SJCRH30 (cell line): ENCODE results near the gene CNIH3. TPM values are rescaled to one million over a fixed set of nuclear protein-coding genes. Genes with fewer than 3 reads are reported as not detected.
A peak's percentile ranks its signal among the peaks of the same experiment; 100 is the strongest.
"Not testable (repeated sequence)": the region's sequence is repeated elsewhere in the genome, so short reads cannot be mapped to it uniquely, and the experiment has no call there.

Experiments
- DNase-seq, 2 experiments: peaks; one replicate each; pipeline ENCODE4 v3.0.0-alpha.2; 2015 to 2020
- H3K27ac ChIP-seq: fragments of 250-450 bp; sonication (Bioruptor Pico); 2 replicates; pipeline ENCODE4 v1.5.1; 2020; ENCODE audit warnings: mild to moderate bottlenecking, moderate library complexity
- H3K27me3 ChIP-seq: fragments of 250-450 bp; sonication (Bioruptor Pico); 2 replicates; pipeline ENCODE4 v1.5.1; 2020; ENCODE audit warnings: mild to moderate bottlenecking, moderate library complexity
- H3K36me3 ChIP-seq: fragments of 250-450 bp; sonication (Bioruptor Pico); 2 replicates; pipeline ENCODE4 v1.5.1; 2020; ENCODE audit warnings: mild to moderate bottlenecking, moderate library complexity
- H3K4me1 ChIP-seq: fragments of 250-450 bp; sonication (Bioruptor Pico); 2 replicates; pipeline ENCODE4 v1.5.1; 2020; ENCODE audit warnings: mild to moderate bottlenecking, moderate library complexity
- H3K4me3 ChIP-seq: fragments of 250-450 bp; sonication (Bioruptor Pico); 2 replicates; pipeline ENCODE4 v1.5.1; 2020; ENCODE audit warnings: mild to moderate bottlenecking, moderate library complexity
- H3K9me3 ChIP-seq: fragments of 250-450 bp; sonication (Bioruptor Pico); replicated peaks from 2 replicates; pipeline ENCODE4 v1.5.1; 2020; ENCODE audit warnings: mild to moderate bottlenecking, moderate library complexity
- total RNA-seq: library from RNA; depleted of rRNA; stranded (reverse); fragments of >200 nt; shearing (Covaris generic); gene quantifications from 2 replicates; pipeline ENCODE4 v1.2.3, GENCODE V29; 2014

CNIH3 gene
- total RNA-seq, 1 experiment from 2014 or later: 0.49 TPM

DNA sequence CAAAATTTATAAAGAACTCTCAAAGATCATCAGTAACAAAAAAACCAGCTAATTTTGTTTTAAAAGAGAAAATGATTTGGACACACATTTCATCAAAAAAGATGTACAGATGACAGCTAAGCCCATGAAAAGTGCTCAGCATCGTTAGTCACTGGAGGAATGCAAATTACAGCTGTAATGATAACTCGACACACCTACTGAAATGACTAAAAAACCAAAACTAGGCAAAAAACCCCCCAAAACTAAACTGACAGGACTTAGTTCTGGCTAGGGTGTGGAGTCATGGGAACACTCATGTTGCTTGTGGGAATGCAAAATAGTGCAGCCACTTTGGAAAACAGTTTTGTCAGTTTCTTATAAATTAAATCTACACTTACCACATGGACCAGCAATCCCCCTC lies 59.5 kb downstream of the CNIH3 start:
- no peaks in the 10 kb centered on the region for H3K9me3 ChIP-seq
- H3K4me3 ChIP-seq: no peak overlapping the region
- no peak overlapping the region for H3K27ac ChIP-seq
- peaks cover 7% of the 10 kb centered on the region; the same call in 1 of the 2 replicates for H3K27me3 ChIP-seq
- DNase-seq: no peak
- H3K36me3 ChIP-seq: no peaks in the 10 kb centered on the region
- H3K4me1 ChIP-seq: no peaks in the 10 kb centered on the region

DNA sequence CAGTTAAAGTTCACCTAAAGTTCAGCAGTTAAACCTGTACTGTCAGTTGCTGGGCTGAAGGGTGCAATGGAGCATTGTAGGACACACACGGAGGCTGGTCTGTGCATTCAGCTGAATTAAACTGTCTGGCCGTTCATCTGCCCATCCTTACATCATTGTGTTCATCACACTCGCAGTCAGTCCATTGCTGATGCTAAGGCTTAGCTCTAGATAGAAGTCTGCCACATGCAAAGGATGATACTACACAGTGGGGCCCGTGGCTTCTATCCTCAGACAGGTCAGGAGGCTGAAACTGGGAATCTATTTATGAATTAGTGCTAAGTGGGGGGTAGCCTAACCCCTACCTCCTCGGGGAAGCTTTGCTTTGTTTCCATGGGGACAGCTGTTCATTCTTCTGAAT lies 60.4 kb downstream of the CNIH3 start:
- H3K27me3 ChIP-seq: peaks cover 10% of the 10 kb centered on the region; the same call in 1 of the 2 replicates
- no peaks in the 10 kb centered on the region for H3K4me1 ChIP-seq
- no peak overlapping the region for H3K4me3 ChIP-seq
- no peak for DNase-seq
- H3K9me3 ChIP-seq: no peaks in the 10 kb centered on the region
- no peak overlapping the region for H3K27ac ChIP-seq
- no peaks in the 10 kb centered on the region for H3K36me3 ChIP-seq

DNA sequence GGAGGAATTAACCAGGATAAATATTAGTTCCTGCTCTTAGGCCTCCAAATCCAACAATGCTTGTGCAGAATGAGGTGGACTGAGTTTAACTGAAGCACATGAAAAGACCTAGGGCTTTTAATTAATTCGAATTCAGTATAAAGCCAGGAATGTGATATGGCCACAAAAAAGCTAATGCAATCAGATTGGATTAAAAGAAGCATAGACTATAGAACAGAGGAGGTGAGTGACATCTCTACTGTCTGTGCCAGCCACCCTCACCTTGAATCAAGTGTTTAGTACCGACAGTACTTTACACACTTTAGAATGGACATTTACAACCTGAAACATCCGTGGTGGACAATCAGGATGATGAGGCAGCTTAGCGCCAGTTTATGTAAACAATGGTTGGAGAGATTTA lies 62.1 kb downstream of the CNIH3 start:
- Histone ChIP-seq H3K27me3 (peaks cover 10% of the 10 kb centered on the region; the same call in 1 of the 2 replicates), H3K4me3 (no peak overlapping the region), H3K9me3 (no peaks in the 10 kb centered on the region), H3K36me3 (no peaks in the 10 kb centered on the region), H3K27ac (no peak overlapping the region), H3K4me1 (no peaks in the 10 kb centered on the region)
- DNase-seq: no peak

DNA sequence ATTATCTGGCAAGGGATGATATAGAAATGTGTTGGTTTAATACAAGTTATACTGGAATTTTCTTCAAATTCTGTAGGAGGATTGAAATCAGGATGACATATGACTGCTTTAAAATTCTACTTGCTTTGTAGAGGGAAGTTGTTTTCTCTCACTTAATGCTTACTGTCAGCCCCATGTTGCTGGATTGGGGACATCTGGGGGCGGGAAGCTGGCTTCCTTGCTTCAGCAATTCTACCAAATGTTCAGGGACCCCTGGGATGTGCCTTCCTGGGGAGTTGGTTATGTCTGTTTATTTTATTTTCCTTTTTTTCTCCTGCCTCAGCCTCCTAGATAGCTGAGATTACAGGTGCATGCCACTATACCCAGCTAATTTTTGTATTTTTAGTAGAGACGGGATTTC lies 63.5 kb downstream of the CNIH3 start:
- H3K27ac ChIP-seq: no peak overlapping the region
- no peak overlapping the region for H3K4me3 ChIP-seq
- DNase-seq: no peak
- H3K9me3 ChIP-seq: no peaks in the 10 kb centered on the region
- H3K27me3 ChIP-seq: peaks cover 13% of the 10 kb centered on the region; the same call in 1 of the 2 replicates
- H3K4me1 ChIP-seq: no peaks in the 10 kb centered on the region
- H3K36me3 ChIP-seq: no peaks in the 10 kb centered on the region

DNA sequence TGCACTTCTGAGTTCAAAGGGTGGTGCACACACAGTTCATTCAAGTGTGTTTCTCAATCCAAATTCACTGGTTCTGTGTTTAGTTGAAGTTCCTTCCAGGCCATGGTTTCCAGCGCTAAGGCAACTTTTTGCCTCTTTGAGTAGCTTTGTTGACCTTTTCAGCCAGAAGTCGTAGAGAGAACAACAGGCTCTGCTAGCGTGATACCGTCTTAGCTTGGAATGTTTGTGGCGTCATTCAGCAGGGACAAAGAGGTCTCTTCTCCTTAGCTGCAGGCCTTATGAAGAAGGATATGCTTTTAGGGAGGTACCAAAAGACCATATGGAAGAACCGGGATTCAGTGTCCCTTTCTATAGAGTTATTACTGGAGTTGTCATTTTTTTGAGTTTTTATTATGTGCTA lies 65.7 kb downstream of the CNIH3 start:
- H3K27me3 ChIP-seq: 0 out of 2 replicates have a peak, but pooled peaks cover 11% of the 10 kb centered on the region
- DNase-seq: no peak
- H3K9me3 ChIP-seq: no peaks in the 10 kb centered on the region; the same call in 1 of the 2 replicates
- H3K4me1 ChIP-seq: no peaks in the 10 kb centered on the region
- no peak overlapping the region for H3K27ac ChIP-seq
- H3K4me3 ChIP-seq: no peak overlapping the region
- H3K36me3 ChIP-seq: no peaks in the 10 kb centered on the region

DNA sequence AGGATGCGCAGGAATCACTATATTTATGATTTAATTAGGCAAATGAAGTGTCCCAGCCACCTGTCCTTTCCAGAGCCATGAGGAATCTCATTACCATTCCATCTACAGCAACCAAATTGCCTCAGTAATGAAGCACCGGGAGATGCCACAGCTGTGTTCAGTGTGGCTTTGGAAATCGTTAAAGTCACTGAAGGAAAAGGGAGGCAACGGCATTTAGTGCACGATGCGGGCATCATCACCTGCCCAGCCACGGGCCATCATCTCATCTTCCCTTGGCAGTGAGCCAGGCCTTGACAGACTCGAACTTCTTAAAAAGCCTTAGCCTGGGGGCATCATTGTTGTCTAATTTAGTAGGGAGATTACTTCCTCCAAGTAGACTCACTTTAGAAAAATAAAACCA lies 67.8 kb downstream of the CNIH3 start:
- no peak overlapping the region for H3K27ac ChIP-seq
- H3K4me3 ChIP-seq: no peak overlapping the region
- H3K4me1 ChIP-seq: no peaks in the 10 kb centered on the region
- H3K9me3 ChIP-seq: no peaks in the 10 kb centered on the region; the same call in 1 of the 2 replicates
- peak in 1 of 2 experiments; percentile 45 for DNase-seq
- H3K36me3 ChIP-seq: no peaks in the 10 kb centered on the region
- H3K27me3 ChIP-seq: peaks cover 10% of the 10 kb centered on the region; the same call in 1 of the 2 replicates

DNA sequence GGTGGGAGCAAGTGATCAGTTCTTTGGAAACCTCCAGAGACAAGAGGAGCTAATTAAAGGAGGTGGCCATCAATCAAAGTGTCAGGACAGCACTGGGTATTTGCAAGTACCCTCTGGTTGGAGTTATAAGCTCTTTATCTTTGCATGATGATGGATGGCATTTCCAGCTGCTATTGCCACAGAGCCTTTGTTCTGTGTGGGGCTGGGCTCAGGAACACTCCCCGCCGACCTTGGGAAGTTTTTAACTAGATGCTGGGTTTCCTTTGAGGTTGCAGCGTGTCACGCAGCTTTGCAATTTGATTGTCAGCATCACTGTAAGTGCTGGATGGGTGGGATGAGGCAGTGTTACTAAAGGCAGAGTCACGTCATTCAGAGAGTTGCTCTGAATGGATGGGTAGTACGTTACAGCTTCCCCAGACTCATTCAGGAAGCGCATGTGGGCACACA lies 68.9 kb downstream of the CNIH3 start:
- no peak for DNase-seq
- no peak overlapping the region for H3K27ac ChIP-seq
- H3K9me3 ChIP-seq: no peaks in the 10 kb centered on the region; the same call in 1 of the 2 replicates
- H3K4me1 ChIP-seq: no peaks in the 10 kb centered on the region
- H3K36me3 ChIP-seq: no peaks in the 10 kb centered on the region
- peaks cover 19% of the 10 kb centered on the region; the same call in 1 of the 2 replicates for H3K27me3 ChIP-seq
- H3K4me3 ChIP-seq: no peak overlapping the region

DNA sequence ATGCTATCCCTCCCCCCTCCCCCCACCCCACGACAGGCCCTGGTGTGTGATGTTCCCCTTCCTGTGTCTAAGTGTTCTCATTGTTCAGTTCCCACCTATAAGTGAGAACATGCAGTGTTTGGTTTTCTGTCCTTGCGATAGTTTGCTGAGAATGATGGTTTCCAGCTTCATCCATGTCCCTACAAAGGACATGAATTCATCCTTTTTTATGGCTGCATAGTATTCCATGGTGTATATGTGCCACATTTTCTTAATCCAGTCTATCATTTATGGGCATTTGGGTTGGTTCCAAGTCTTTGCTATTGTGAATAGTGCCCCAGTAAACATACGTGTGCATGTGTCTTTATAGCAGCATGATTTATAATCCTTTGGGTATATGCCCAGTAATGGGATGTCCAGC lies 70.0 kb downstream of the CNIH3 start:
- H3K4me1 ChIP-seq, H3K4me3 ChIP-seq, H3K27ac ChIP-seq, H3K9me3 ChIP-seq, H3K36me3 ChIP-seq, DNase-seq: not testable (repeated sequence)
- peaks cover 12% of the 10 kb centered on the region; the same call in 1 of the 2 replicates for H3K27me3 ChIP-seq

DNA sequence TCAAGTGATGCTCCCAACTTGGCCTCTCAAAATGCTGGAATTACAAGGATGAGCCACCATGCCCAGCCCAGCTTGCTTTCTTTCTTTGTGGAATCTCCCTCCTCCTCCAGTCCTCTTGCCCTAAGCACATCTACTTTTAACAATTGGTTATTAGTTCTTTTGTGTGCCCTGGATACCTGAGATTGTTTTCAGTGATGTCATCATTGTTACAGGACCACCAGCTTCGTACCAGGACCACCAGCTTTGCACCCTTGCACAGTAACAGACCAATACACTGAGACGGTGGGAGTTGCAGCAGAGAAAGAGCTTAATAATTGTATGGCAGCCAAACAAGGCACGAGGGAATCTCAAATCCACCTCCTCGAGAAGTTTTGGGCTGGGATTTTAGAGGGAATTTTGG lies 71.3 kb downstream of the CNIH3 start:
- Histone ChIP-seq H3K4me1 (no peaks in the 10 kb centered on the region), H3K4me3 (no peak overlapping the region), H3K36me3 (no peaks in the 10 kb centered on the region), H3K27ac (no peak overlapping the region), H3K27me3 (peaks cover 12% of the 10 kb centered on the region; the same call in 1 of the 2 replicates), H3K9me3 (no peaks in the 10 kb centered on the region; the same call in 1 of the 2 replicates)
- no peak for DNase-seq

DNA sequence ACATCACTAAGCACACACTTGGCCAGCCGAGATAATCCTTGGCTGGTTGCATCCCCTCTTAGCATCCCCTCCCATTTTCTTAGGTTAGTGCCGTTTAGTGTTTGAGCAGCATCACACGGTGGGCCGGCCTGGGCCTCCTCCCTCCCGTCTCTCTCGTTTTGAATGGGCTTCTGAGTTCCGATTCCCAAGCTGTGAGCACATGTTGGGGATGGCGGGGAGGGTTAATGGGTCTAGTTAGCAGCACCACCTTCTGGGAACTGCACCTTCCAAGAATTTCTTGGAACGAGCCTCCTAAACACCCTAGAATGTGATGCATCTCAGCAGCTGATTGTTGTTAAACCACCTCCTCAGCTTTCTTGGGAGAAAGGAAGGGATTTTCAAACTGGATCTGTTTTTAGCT lies 73.3 kb downstream of the CNIH3 start:
- Histone ChIP-seq H3K9me3 (no peaks in the 10 kb centered on the region; the same call in 1 of the 2 replicates), H3K4me1 (no peaks in the 10 kb centered on the region), H3K36me3 (no peaks in the 10 kb centered on the region), H3K27ac (no peak overlapping the region), H3K27me3 (peaks cover 9% of the 10 kb centered on the region; the same call in 1 of the 2 replicates), H3K4me3 (no peak overlapping the region)
- no peak for DNase-seq

DNA sequence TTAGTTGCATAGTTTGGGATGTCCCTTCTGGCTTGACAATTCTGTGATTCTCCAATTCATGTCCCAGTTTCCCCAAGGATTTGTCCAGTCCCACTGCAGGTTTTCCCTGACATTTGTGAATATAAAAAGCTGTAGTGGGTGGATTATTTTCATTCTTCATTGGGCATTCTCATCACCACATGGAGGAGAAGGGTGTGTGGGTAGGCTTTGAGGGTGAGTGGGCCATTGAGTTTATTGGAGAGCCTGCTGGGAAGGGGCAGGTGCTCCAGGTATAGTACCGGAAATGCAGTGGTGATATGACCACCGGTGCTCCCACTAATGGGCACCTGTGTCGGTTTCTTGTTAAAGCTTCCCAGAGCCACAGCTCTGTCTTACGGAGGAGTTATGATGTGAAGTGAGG lies 74.5 kb downstream of the CNIH3 start:
- H3K4me1 ChIP-seq: no peaks in the 10 kb centered on the region
- DNase-seq: no peak
- no peak overlapping the region for H3K4me3 ChIP-seq
- peaks cover 9% of the 10 kb centered on the region; the same call in 1 of the 2 replicates for H3K27me3 ChIP-seq
- no peaks in the 10 kb centered on the region; the same call in 1 of the 2 replicates for H3K9me3 ChIP-seq
- no peaks in the 10 kb centered on the region for H3K36me3 ChIP-seq
- H3K27ac ChIP-seq: no peak overlapping the region

DNA sequence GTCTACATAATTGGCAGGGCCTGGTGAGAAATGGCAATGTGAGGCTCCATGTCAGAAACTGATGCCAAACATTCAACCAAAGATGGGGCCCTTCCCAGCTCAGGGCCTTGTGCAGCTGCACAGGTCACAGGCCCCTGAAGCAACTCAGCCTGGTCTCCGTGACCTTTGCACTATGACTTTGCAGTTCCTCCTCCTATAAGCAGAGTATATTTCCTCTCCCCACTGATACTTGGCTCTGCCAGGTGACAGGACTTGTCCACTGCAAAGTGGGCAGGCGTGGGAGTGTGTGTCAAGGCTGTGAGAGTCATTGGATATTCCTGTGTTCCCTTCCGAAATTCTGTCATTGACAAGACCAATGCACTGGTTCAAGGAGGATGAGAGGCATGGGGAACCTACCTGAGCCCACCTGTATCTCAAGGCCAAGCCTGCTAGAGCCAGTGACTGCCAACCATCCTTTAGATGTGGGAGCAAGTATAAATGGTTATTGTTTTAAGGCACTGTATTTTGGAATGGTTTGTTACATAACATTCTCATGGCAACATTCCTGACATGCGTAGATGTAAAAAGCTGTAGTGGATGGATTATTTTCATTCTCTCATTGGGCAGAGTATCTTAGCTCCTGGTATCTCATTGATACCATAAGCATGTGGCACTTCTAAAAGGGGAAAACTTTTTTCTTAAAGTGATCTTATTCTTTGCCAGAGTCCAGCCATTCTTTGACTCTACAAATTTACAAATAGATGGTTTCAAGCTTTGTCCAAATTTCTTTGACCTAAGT lies 75.2 kb downstream of the CNIH3 start:
- DNase-seq: no peak

DNA sequence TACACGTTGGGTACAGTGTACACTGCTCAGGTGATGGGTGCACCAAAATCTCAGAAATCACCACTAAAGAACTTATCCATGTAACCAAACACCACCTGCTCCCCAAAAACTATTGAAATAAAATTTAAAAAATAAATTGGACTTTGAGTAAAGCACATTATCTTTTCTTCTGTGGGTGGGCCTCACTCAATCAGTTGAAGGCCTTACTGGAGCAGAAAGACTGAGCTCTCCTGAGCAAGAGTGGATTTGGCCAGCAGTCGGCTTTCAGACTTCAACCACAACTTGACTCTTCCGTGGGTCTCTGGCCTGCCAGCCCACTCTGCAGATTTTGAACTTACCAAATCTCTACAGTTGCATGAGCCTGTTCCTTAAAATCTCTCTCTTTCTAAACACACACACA lies 78.9 kb downstream of the CNIH3 start:
- Histone ChIP-seq H3K4me3 (no peak overlapping the region), H3K27ac (no peak overlapping the region), H3K9me3 (no peaks in the 10 kb centered on the region), H3K27me3 (no peaks in the 10 kb centered on the region), H3K4me1 (no peaks in the 10 kb centered on the region), H3K36me3 (no peaks in the 10 kb centered on the region)
- DNase-seq: no peak

More for the DNA sequence above, 75.2 kb downstream of the CNIH3 start:
- Histone ChIP-seq H3K27ac (no peak overlapping the region), H3K4me3 (no peak overlapping the region), H3K27me3 (peaks cover 9% of the 10 kb centered on the region; the same call in 1 of the 2 replicates), H3K9me3 (no peaks in the 10 kb centered on the region; the same call in 1 of the 2 replicates), H3K36me3 (no peaks in the 10 kb centered on the region), H3K4me1 (no peaks in the 10 kb centered on the region)

DNA sequence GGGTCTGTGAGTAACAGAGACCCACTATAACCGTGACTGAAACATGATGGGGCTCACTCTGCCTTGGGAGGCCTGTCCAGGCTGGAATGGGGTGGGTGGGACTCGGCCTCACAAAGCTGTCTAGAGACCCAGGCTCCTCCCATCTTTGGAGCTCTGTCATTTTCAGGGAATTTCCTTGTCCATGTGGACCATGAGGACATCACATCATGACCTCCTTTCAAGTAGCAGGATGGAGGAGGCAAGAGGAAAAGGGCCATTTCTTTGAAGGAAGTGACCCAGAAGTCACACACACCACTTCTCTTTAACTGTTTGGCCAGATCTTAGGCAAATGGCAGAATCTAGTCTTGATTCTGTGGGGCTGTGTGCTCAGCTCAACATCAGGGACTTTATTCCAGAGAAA lies 79.9 kb downstream of the CNIH3 start:
- Histone ChIP-seq H3K27ac (no peak overlapping the region), H3K36me3 (no peaks in the 10 kb centered on the region), H3K4me1 (no peaks in the 10 kb centered on the region), H3K4me3 (no peak overlapping the region), H3K27me3 (no peaks in the 10 kb centered on the region), H3K9me3 (no peaks in the 10 kb centered on the region)
- no peak for DNase-seq

DNA sequence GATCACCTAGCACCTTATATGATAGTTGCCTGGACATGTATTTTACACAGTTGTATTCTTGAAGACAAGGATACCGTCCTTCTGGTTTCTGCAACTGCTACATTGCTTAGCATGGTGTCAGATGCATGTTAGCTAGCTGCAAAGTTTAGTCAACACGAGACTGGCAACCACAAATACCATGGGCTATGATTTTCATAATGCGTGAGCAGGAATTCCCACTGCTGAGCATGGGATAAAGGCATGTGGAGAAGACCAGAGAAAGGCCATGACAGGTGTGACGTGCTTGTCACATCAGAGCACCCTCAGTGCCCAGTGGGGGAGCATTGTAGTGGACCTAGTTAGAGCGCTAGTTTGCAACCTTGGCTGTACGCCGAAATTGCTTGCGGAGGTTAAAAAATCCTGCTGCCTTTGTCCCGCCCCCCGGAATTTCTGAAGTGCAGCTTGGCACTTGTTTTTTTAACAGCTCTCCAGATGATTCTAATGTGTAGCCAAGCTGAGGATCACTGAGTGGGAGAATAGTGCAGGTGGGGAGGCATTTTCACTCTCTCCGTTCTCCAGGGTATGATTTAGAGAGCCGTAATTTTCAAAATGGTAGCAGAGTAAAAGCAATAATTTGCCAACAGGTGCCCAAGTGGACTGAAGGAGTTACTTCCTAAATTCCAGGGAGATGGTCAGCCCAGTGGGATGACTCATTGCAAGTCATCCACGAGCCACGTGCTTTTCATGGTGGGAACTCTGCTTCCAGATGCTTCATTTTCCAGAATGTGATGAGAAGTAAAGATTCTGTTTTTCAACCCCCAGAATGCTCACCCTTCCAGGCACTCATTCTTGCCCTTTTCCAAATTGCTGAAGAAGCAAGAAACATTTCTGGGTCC lies 81.0 kb downstream of the CNIH3 start:
- H3K36me3 ChIP-seq: no peaks in the 10 kb centered on the region
- H3K9me3 ChIP-seq: no peaks in the 10 kb centered on the region
- DNase-seq: peak in 1 of 2 experiments; percentile 11
- H3K27ac ChIP-seq: no peak overlapping the region
- no peak overlapping the region for H3K4me3 ChIP-seq
- H3K27me3 ChIP-seq: no peaks in the 10 kb centered on the region
- H3K4me1 ChIP-seq: no peaks in the 10 kb centered on the region
